GM12875 (cell line): ENCODE results near the gene TIAM2.

ENCODE experiments used
- H3K4me3 ChIP-seq: one replicate; pipeline ENCODE4 v1.5.1; 2011; ENCODE audit warnings: low read depth, low read length, control low read depth
- CTCF ChIP-seq: IDR thresholded peaks from 2 replicates; pipeline ENCODE4 v1.5.1; 2011; ENCODE audit warnings: low read depth, mild to moderate bottlenecking, control low read depth, inconsistent platforms, low read length, moderate library complexity, borderline replicate concordance; ENCODE audit not compliant: insufficient read depth

The TIAM2 gene

GRCh38 chr6:154995254-154996015, at the start of gene TIAM2:
Gene TIAM2, plus strand, starts transcription at chr6:154995315. Its CDS starts 133,909 bp downstream, at chr6:155129224.
- H3K4me3 ChIP-seq, result no peak within 1 kb of the TSS
- TF ChIP-seq CTCF, result no peak

- H3K4me3 ChIP-seq, result no peak overlapping the region
- TF ChIP-seq CTCF, result no peak
These were observed 44.2 kb upstream of the TIAM2 start for GRCh38 chr6:154950979-154951344.

GRCh38 chr6:154951345-154952200, 43.5 kb upstream of the TIAM2 start:
- TF ChIP-seq CTCF, result no peak
- H3K4me3 ChIP-seq, result no peak overlapping the region

- TF ChIP-seq CTCF, result no peak
- H3K4me3 ChIP-seq, result no peak overlapping the region
These were observed 41.5 kb upstream of the TIAM2 start for GRCh38 chr6:154953644-154954043.

- TF ChIP-seq CTCF, result no peak
- no peak overlapping the region for H3K4me3 ChIP-seq
These were observed 40.8 kb upstream of the TIAM2 start for GRCh38 chr6:154954347-154954746.

- TF ChIP-seq CTCF, result no peak
These were observed 38.2 kb upstream of the TIAM2 start for GRCh38 chr6:154956771-154957522.

More at GRCh38 chr6:154956771-154957522, 38.2 kb upstream of the TIAM2 start:
- H3K4me3 ChIP-seq, result no peak overlapping the region
